HepG2 (cell line): ENCODE data around the gene CREBRF. TPM values are rescaled to one million over a fixed set of nuclear protein-coding genes. Genes with fewer than 3 reads are reported as not detected.
A peak's percentile ranks its signal among the peaks of the same experiment; 100 is the strongest.

Experiments used
- BORCS8-MEF2B ChIP-seq: sonication (generic); formaldehyde crosslinking; IDR thresholded peaks from 2 replicates; pipeline ENCODE4 v1.8.0; 2022; ENCODE audit warnings: mild to moderate bottlenecking, missing genetic modification reagents
- CREB1 ChIP-seq, 2 experiments: fragments of 450-650 bp in 1 of 2; IDR thresholded peaks; 2 replicates each; pipeline ENCODE4 v1.6.1; 2016 to 2017; ENCODE audit warnings: control low read depth in 1 of 2, mild to moderate bottlenecking in 1 of 2, missing compliant biosample characterization in 1 of 2, missing genetic modification characterization in 1 of 2
- FIP1L1 ChIP-seq: fragments of 200-400 bp; formaldehyde crosslinking; IDR thresholded peaks from 2 replicates; pipeline ENCODE4 v1.6.1; 2018; ENCODE audit warnings: low read depth, mild to moderate bottlenecking, low read length, moderate library complexity, borderline replicate concordance; ENCODE audit not compliant: insufficient read depth
- IKZF1 ChIP-seq: fragments of 450-650 bp; IDR thresholded peaks from 2 replicates; pipeline ENCODE4 v1.7.1; 2016
- KDM3A ChIP-seq: IDR thresholded peaks from 2 replicates; pipeline ENCODE4 v1.6.1; 2018; ENCODE audit warnings: low read depth, missing compliant biosample characterization
- MAFF ChIP-seq: IDR thresholded peaks from 2 replicates; pipeline ENCODE4 v1.6.1; 2011; ENCODE audit warnings: low read depth, low read length, improper control_type of control experiment
- POGK ChIP-seq: sonication (generic); formaldehyde crosslinking; conservative IDR thresholded peaks from 2 replicates; pipeline ENCODE4 v1.8.0; 2022; ENCODE audit warnings: mild to moderate bottlenecking, moderate library complexity, missing genetic modification reagents
- PRMT3 ChIP-seq: sonication (generic); formaldehyde crosslinking; IDR thresholded peaks from 2 replicates; pipeline ENCODE4 v1.8.1; 2022; ENCODE audit warnings: low read depth, mild to moderate bottlenecking, moderate library complexity, missing genetic modification reagents, borderline replicate concordance
- SP140L ChIP-seq: sonication (generic); formaldehyde crosslinking; IDR thresholded peaks from 2 replicates; pipeline ENCODE4 v1.4.0; 2020; ENCODE audit warnings: missing genetic modification reagents, borderline replicate concordance
- ZNF17 ChIP-seq: sonication (generic); formaldehyde crosslinking; IDR thresholded peaks from 2 replicates; pipeline ENCODE4 v1.5.0; 2020; ENCODE audit warnings: mild to moderate bottlenecking, missing genetic modification reagents
- ZNF362 ChIP-seq: sonication (generic); formaldehyde crosslinking; IDR thresholded peaks from 2 replicates; pipeline ENCODE4 v1.4.0; 2020; ENCODE audit warnings: missing genetic modification reagents, mild to moderate bottlenecking, borderline replicate concordance
- ZNF543 ChIP-seq: sonication (generic); formaldehyde crosslinking; IDR thresholded peaks from 2 replicates; pipeline ENCODE4 v1.4.0; 2020; ENCODE audit warnings: mild to moderate bottlenecking, missing genetic modification reagents
- ZNF704 ChIP-seq: sonication (generic); formaldehyde crosslinking; IDR thresholded peaks from 2 replicates; pipeline ENCODE4 v1.8.1; 2023; ENCODE audit warnings: mild to moderate bottlenecking, inconsistent platforms, moderate library complexity, missing genetic modification reagents, borderline replicate concordance
- ZNF772 ChIP-seq: sonication (generic); formaldehyde crosslinking; IDR thresholded peaks from 2 replicates; pipeline ENCODE4 v1.5.0; 2020; ENCODE audit warnings: mild to moderate bottlenecking, missing genetic modification reagents
- ZNF776 ChIP-seq: sonication (generic); formaldehyde crosslinking; IDR thresholded peaks from 2 replicates; pipeline ENCODE4 v1.4.0; 2020; ENCODE audit warnings: mild to moderate bottlenecking, missing genetic modification reagents
- polyA plus RNA-seq, 8 experiments: library from polyadenylated mRNA; depleted of rRNA in 3 of 8; stranded (reverse) in 7 of 8; unstranded in 1 of 8; fragments of >200 nt; fragmentation: Illumina TruSeq in 4 of 8; extraction: Trizol in 4 of 8; gene quantifications; 2 replicates each; pipeline versions ENCODE4 v1.2.1 to v1.2.3, GENCODE V29; 2011 to 2016; ENCODE audit warnings: low read depth in 4 of 8, missing spikeins in 1 of 8, mixed read lengths in 1 of 8; ENCODE audit not compliant: insufficient read depth in 1 of 8
- total RNA-seq, 5 experiments: library from RNA; depleted of rRNA; stranded (reverse); fragments of >200 nt; fragmentation: Illumina TruSeq; extraction: Trizol; gene quantifications; 2 replicates each; pipeline ENCODE4 v1.2.3, GENCODE V29; 2016; ENCODE audit warnings: low read depth in 1 of 5
- TF ChIP-seq, protein P1 (sequence below): sonication (generic); formaldehyde crosslinking; IDR thresholded peaks from 2 replicates; pipeline ENCODE4 v1.9.0; 2022; ENCODE audit warnings: low read depth, missing genetic modification reagents
- TF ChIP-seq, protein P2 (sequence below): sonication (generic); formaldehyde crosslinking; IDR thresholded peaks from 2 replicates; pipeline ENCODE4 v1.5.0; 2020; ENCODE audit warnings: missing genetic modification reagents, mild to moderate bottlenecking, borderline replicate concordance

The CREBRF gene
- total and polyA plus RNA-seq, 2 of the 13 experiments (the other 11 are each of a cell fraction or from before 2014, with no cell fraction given) = 4.5 to 10.2 TPM

DNA sequence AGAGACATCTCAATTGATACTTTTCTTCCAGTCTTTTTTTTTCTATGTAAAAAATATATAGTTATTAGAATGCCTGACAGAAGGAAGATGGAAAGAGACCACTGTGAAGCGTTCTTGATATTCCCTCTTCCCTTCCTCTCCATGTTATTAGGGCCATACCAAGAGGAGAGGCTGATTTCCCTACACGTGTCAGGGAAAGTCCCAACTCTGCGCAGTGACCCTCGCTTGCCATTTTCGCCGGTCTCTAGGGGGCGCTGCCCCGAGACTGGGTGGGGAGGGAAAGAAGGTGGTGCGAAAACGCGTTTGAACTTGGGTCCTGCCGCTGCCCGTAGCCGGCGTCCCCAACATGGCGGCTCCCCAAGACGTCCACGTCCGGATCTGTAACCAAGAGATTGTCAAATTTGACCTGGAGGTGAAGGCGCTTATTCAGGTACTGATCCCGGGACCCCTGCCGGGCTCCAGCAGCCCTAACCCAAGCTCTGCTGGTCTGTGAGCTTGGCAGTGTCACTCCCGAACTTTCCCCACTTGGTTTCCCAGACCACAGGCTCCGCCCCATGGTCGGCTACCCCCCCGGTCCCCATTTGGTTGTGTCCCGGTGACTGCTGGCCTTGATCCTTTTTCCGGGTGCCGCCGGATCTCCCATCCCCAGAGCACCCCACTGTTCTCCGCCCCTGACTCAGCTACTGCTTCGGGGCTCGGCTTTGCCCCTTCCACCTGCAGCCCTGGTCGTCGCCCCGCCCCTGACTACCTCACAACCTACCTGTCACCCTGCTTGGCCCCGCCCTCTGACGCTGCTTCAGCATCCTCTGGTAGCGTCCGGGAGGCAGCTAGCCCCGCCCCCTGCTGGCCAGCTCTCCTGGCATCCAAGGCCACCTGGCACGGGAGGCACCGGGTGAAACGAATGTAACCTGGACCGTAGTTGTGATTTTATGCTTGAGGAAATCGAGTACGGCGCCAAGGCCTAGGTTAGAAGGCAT is 88.3 kb downstream of the CREBRF start, which contains the start of gene BNIP1 (continued):
- TF ChIP-seq, protein P1, sequence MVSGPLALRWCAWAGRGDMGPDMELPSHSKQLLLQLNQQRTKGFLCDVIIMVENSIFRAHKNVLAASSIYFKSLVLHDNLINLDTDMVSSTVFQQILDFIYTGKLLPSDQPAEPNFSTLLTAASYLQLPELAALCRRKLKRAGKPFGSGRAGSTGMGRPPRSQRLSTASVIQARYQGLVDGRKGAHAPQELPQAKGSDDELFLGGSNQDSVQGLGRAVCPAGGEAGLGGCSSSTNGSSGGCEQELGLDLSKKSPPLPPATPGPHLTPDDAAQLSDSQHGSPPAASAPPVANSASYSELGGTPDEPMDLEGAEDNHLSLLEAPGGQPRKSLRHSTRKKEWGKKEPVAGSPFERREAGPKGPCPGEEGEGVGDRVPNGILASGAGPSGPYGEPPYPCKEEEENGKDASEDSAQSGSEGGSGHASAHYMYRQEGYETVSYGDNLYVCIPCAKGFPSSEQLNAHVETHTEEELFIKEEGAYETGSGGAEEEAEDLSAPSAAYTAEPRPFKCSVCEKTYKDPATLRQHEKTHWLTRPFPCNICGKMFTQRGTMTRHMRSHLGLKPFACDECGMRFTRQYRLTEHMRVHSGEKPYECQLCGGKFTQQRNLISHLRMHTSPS = peak; percentile 35; the same call in 1 of the 2 replicates
- TF ChIP-seq ZNF17 (CRISPR knock-in tag) (no peak), ZNF704 (CRISPR knock-in tag) (no peak), ZNF772 (CRISPR knock-in tag) (peak; percentile 78; the same call in 1 of the 2 replicates), CREB1 (IDR thresholded peaks at IDR 0.05) (peak; percentile 77), CREB1 (CRISPR knock-in tag; IDR thresholded peaks at IDR 0.05) (peak; percentile 79), KDM3A (CRISPR knock-in tag) (no peak; the same call in none of the 2 replicates), ZNF543 (CRISPR knock-in tag) (peak; percentile 44; the same call in 1 of the 2 replicates), POGK (CRISPR knock-in tag) (peak; percentile 63), FIP1L1 (no peak), BORCS8-MEF2B (peak; percentile 74), SP140L (CRISPR knock-in tag) (peak; percentile 88), IKZF1 (no peak), ZNF776 (no peak), PRMT3 (CRISPR knock-in tag) (no peak), ZNF362 (CRISPR knock-in tag) (peak; percentile 44; the same call in 1 of the 2 replicates), MAFF (no peak; the same call in 1 of the 2 replicates)
- TF ChIP-seq, protein P2, sequence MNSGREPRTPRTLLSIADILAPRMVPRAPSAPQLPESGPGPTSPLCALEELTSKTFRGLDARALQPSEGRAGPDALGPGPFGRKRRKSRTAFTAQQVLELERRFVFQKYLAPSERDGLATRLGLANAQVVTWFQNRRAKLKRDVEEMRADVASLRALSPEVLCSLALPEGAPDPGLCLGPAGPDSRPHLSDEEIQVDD = no peak
